Cardiac fibroblast (primary cell): ENCODE results near the gene C11orf58.

Experiments
- DNase-seq, 2 donors: peaks; one replicate each; pipeline versions ENCODE4 v3.0.0 to v3.0.0-alpha.2; 2010; ENCODE audit warnings: low read depth in 2 of 2
- H3K4me3 ChIP-seq, 2 donors: replicated peaks in 1 of 2; 1 replicate in 1 of 2; 2 replicates in 1 of 2; pipeline ENCODE4 v1.5.1; 2011; ENCODE audit warnings: low read depth in 2 of 2, low read length in 2 of 2, mild to moderate bottlenecking in 2 of 2, moderate library complexity in 1 of 2
- CTCF ChIP-seq: IDR thresholded peaks from one replicate; pipeline ENCODE4 v1.5.1; 2011; ENCODE audit warnings: low read depth, mild to moderate bottlenecking, low read length, inconsistent platforms

C11orf58 gene

GRCh38 chr11:16738193-16738946, at the start of gene C11orf58:
Gene C11orf58 (plus strand): TSS chr11:16738647. CDS start chr11:16738779, 132 bp downstream.
- no peak for TF ChIP-seq CTCF
- peak; percentile 97 for DNase-seq

GRCh38 chr11:16690086-16690485, 48.4 kb upstream of the C11orf58 start:
- no peak for DNase-seq
- H3K4me3 ChIP-seq: no peak overlapping the region
- TF ChIP-seq CTCF: no peak

More at GRCh38 chr11:16738193-16738946, at the start of gene C11orf58:
- H3K4me3 ChIP-seq: peak within 1 kb of the TSS; percentile 63 to 72

GRCh38 chr11:16703795-16704194, 34.7 kb upstream of the C11orf58 start:
- no peak for DNase-seq
- no peak for TF ChIP-seq CTCF
- H3K4me3 ChIP-seq: no peak overlapping the region

- no peak overlapping the region for H3K4me3 ChIP-seq
- TF ChIP-seq CTCF: no peak
- DNase-seq: no peak
Measured at GRCh38 chr11:16713594-16713993, 24.9 kb upstream of the C11orf58 start.

DNA sequence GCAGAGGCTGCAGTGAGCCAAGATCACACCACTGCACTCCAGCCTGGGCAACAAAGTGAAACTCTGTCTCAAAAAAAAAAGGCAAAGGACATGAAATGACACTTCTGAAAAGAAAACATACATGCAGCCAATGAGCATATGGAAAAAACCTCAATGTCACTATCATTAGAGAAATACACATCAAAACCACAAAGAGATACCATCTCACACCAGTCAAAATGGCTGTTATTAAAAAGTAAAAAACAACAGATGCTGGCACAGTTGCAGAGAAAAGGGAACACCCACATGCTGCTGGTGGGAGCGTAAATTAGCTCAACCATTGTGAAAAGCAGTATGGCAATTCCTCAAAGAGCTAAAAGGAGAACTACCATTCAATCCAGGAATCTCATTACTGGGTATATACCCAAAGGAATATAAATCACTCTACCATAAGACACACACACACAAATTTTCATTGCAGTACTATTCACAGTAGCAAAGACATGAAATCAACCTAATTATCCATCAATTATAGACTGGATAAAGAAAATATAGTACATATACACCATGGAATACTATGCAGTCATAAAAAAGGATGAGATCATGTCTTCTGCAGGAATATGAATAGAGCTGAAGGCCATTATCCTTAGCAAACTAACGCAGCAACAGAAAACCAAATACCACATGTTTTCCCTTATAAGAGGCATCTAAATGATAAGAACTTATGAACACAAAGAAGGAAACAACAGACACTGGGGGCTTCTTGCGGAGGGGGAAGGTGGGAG, 15.7 kb upstream of the C11orf58 start:
- DNase-seq: no peak
- TF ChIP-seq CTCF: no peak
- no peak overlapping the region for H3K4me3 ChIP-seq

GRCh38 chr11:16727806-16728205, 10.6 kb upstream of the C11orf58 start:
- no peak overlapping the region for H3K4me3 ChIP-seq
- TF ChIP-seq CTCF: no peak
- no peak for DNase-seq
